A549 (cell line): Measurements from ENCODE around the gene TRIM9. TPM values are rescaled to one million over a fixed set of nuclear protein-coding genes. Genes with fewer than 3 reads are reported as not detected.
A peak's percentile ranks its signal among the peaks of the same experiment; 100 is the strongest.

Experiments
- ATAC-seq, 2 experiments: fragments of 200-7000 bp in 1 of 2; fragments of >200 bp in 1 of 2; cut with Nextera tagmentation in 1 of 2; cut with Tn5 transposase in 1 of 2; 3 replicates each; pipeline versions ENCODE4 v1.8.0 to v1.9.1; 2018 to 2020; ENCODE audit warnings: mild to moderate bottlenecking in 1 of 2, moderate library complexity in 1 of 2
- CTCF ChIA-PET: fragments of 300-600 bp; sonication (Branson Sonifier 250); formaldehyde crosslinking; extraction: SDS; loops from one replicate; lab custom pipeline; 2021; ENCODE audit warnings: antibody characterized with exemption, inconsistent platforms; lab: Yijun Ruan, JAX
- POLR2A ChIA-PET: fragments of 350-600 bp; formaldehyde crosslinking; extraction: SDS; loops from one replicate; lab custom pipeline; 2021; ENCODE audit warnings: antibody characterized with exemption, inconsistent platforms; lab: Yijun Ruan, JAX
- DNase-seq, 2 experiments: peaks; one replicate each; pipeline versions ENCODE4 v3.0.0 to v3.0.0-alpha.2; 2011 to 2016; ENCODE audit warnings: low read depth in 1 of 2, low spot score in 1 of 2
- FAIRE-seq: peaks from 2 replicates; lab custom pipeline; 2011; peaks lifted over from hg19 to GRCh38; lab: Jason Lieb, UNC
- H3K27ac ChIP-seq, 2 experiments: fragments of >200 bp; sonication (Bioruptor Twin); formaldehyde crosslinking; 3 replicates each; pipeline ENCODE4 v1.5.1; 2016 to 2017
- H3K4me1 ChIP-seq: fragments of >200 bp; sonication (Bioruptor Twin); formaldehyde crosslinking; 3 replicates; pipeline ENCODE4 v1.6.1; 2016
- H3K4me2 ChIP-seq: fragments of >200 bp; sonication (Bioruptor Twin); formaldehyde crosslinking; 3 replicates; pipeline ENCODE4 v1.6.1; 2016
- H3K4me3 ChIP-seq: fragments of >200 bp; sonication (Bioruptor Twin); formaldehyde crosslinking; 3 replicates; pipeline ENCODE4 v1.5.1; 2016
- H3K9me3 ChIP-seq: fragments of >200 bp; sonication (Bioruptor Twin); formaldehyde crosslinking; 3 replicates; pipeline ENCODE4 v1.6.1; 2016
- BHLHE40 ChIP-seq: IDR thresholded peaks from 2 replicates; pipeline ENCODE4 v1.6.1; 2012; ENCODE audit warnings: low read depth, low read length, inconsistent platforms
- CBX2 ChIP-seq: fragments of 200-600 bp; sonication (generic); IDR thresholded peaks from 2 replicates; pipeline ENCODE4 v1.6.1; 2016; ENCODE audit warnings: low read depth, mild to moderate bottlenecking, borderline replicate concordance
- EHF ChIP-seq: fragments of 250-450 bp; sonication (Bioruptor Pico); IDR thresholded peaks from 2 replicates; pipeline ENCODE4 v1.5.0; 2020; ENCODE audit warnings: mild to moderate bottlenecking
- EHMT2 ChIP-seq: fragments of 200-600 bp; sonication (generic); IDR thresholded peaks from 2 replicates; pipeline ENCODE4 v1.6.1; 2016; ENCODE audit warnings: antibody characterized with exemption, low read depth, mild to moderate bottlenecking, moderate library complexity
- EP300 ChIP-seq, 2 experiments: fragments of >200 bp; sonication (Bioruptor Twin); formaldehyde crosslinking; IDR thresholded peaks; 2 replicates in 1 of 2; 3 replicates in 1 of 2; pipeline ENCODE4 v1.6.1; 2016 to 2017
- FOSL2 ChIP-seq, 2 experiments: fragments of 450-650 bp in 1 of 2; fragments of >200 bp in 1 of 2; sonication (Bioruptor Twin) in 1 of 2; formaldehyde crosslinking; IDR thresholded peaks; 2 replicates each; pipeline versions ENCODE4 v1.5.0 to v1.6.1; 2016 to 2020; ENCODE audit warnings: mild to moderate bottlenecking in 1 of 2, moderate library complexity in 1 of 2
- GATA3 ChIP-seq: IDR thresholded peaks from 2 replicates; pipeline ENCODE4 v1.6.1; 2012; ENCODE audit warnings: borderline replicate concordance
- HMGXB4 ChIP-seq: fragments of 250-450 bp; sonication (Bioruptor Pico); IDR thresholded peaks from 2 replicates; pipeline ENCODE4 v1.5.0; 2021; ENCODE audit warnings: mild to moderate bottlenecking, moderate library complexity, borderline replicate concordance
- HOXB13 ChIP-seq: fragments of 250-450 bp; sonication (Bioruptor Pico); IDR thresholded peaks from 2 replicates; pipeline ENCODE4 v1.5.0; 2020; ENCODE audit warnings: low read depth, mild to moderate bottlenecking, moderate library complexity
- JUNB ChIP-seq: fragments of >200 bp; sonication (Bioruptor Twin); formaldehyde crosslinking; IDR thresholded peaks from 2 replicates; pipeline ENCODE4 v1.6.1; 2016
- MAZ ChIP-seq: fragments of 150-350 bp; IDR thresholded peaks from 2 replicates; pipeline ENCODE4 v1.6.1; 2014; ENCODE audit warnings: antibody characterized with exemption, low read depth, low read length, borderline replicate concordance
- MYC ChIP-seq: IDR thresholded peaks from 2 replicates; pipeline ENCODE4 v1.6.1; 2012; ENCODE audit warnings: mild to moderate bottlenecking, inconsistent platforms, low read length, improper control_type of control experiment, borderline replicate concordance
- NPAS2 ChIP-seq: fragments of 250-450 bp; sonication (Bioruptor Pico); IDR thresholded peaks from 2 replicates; pipeline ENCODE4 v1.8.0; 2022; ENCODE audit warnings: mild to moderate bottlenecking, moderate library complexity, borderline replicate concordance
- RCOR1 ChIP-seq: fragments of 150-350 bp; IDR thresholded peaks from 2 replicates; pipeline ENCODE4 v1.6.1; 2014; ENCODE audit warnings: antibody characterized with exemption, low read length, low read depth
- RFX5 ChIP-seq: fragments of 450-650 bp; IDR thresholded peaks from 2 replicates; pipeline ENCODE4 v1.7.1; 2014; ENCODE audit warnings: antibody characterized with exemption, mild to moderate bottlenecking, moderate library complexity
- TP53 ChIP-seq: fragments of 250-450 bp; sonication (Bioruptor Pico); IDR thresholded peaks from 2 replicates; pipeline ENCODE4 v1.5.0; 2021; ENCODE audit warnings: mild to moderate bottlenecking, moderate library complexity
- ZNF302 ChIP-seq: fragments of 250-450 bp; sonication (Bioruptor Pico); IDR thresholded peaks from 2 replicates; pipeline ENCODE4 v1.9.0; 2021; ENCODE audit warnings: inconsistent platforms, mild to moderate bottlenecking, moderate library complexity
- WGBS: methylation state at CpG from one replicate; pipeline ENCODE4 v1.1.6; 2017; ENCODE audit errors: missing lambda C conversion rate; 5-methylcytosine and 5-hydroxymethylcytosine counted together
- polyA plus RNA-seq, 4 experiments: library from polyadenylated mRNA; depleted of rRNA in 3 of 4; stranded (reverse); fragments of >200 nt; fragmentation: RNase III in 1 of 4; extraction: RNeasy Plus Mini Kit Qiagen cat#74134 plus additional on column Dnase treatment in 1 of 4; gene quantifications; 2 replicates in 3 of 4; 3 replicates in 1 of 4; pipeline ENCODE4 v1.2.3, GENCODE V29; 2011 to 2017
- TF ChIP-seq, protein P1 (sequence below): fragments of >200 bp; sonication (Bioruptor Twin); formaldehyde crosslinking; IDR thresholded peaks from 3 replicates; pipeline ENCODE4 v1.6.1; 2016
- TF ChIP-seq, protein P2 (sequence below): fragments of >200 bp; sonication (Bioruptor Twin); formaldehyde crosslinking; IDR thresholded peaks from 3 replicates; pipeline ENCODE4 v1.5.1; 2016
- TF ChIP-seq, protein P3 (sequence below): fragments of 200-600 bp; sonication (generic); IDR thresholded peaks from 2 replicates; pipeline ENCODE4 v1.6.1; 2016; ENCODE audit warnings: antibody characterized with exemption, mild to moderate bottlenecking, moderate library complexity

Gene TRIM9
- polyA plus RNA-seq, 2 of the 4 experiments (the other 2 are of a cell fraction) = 5.4 to 21.2 TPM

DNA sequence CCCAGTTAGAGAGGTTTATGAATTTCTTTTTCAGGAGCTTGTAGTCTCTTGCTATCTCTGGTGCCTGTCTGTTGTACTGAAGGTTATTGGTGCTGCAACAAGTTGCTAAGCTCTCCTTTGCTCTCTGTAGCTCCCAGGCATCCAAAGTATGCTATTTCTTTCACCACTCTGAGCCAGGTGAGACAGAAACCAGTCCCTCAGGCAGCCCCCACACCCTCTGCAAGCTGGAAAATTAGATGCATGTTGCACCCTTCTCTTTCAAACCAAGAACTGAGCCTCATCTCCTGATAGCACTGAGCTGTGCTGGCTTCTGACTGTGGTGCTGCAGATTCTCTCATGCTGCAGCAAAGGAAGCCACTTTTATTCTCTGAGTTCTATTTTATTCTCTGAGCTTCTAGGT, 9.6 kb upstream of the TRIM9 start:
- H3K9me3 ChIP-seq = no peaks in the 10 kb centered on the region
- no peak for TF ChIP-seq FOSL2 (IDR thresholded peaks at IDR 0.05)
- TF ChIP-seq FOSL2 (CRISPR knock-in tag; IDR thresholded peaks at IDR 0.05) = no peak
- no peak for TF ChIP-seq BHLHE40
- no peak for TF ChIP-seq ZNF302 (CRISPR knock-in tag)
- TF ChIP-seq, protein P1, sequence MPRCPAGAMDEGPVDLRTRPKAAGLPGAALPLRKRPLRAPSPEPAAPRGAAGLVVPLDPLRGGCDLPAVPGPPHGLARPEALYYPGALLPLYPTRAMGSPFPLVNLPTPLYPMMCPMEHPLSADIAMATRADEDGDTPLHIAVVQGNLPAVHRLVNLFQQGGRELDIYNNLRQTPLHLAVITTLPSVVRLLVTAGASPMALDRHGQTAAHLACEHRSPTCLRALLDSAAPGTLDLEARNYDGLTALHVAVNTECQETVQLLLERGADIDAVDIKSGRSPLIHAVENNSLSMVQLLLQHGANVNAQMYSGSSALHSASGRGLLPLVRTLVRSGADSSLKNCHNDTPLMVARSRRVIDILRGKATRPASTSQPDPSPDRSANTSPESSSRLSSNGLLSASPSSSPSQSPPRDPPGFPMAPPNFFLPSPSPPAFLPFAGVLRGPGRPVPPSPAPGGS = no peak
- no peak for TF ChIP-seq TP53 (CRISPR knock-in tag)
- TF ChIP-seq HMGXB4 (CRISPR knock-in tag) = no peak
- no peak for TF ChIP-seq RCOR1
- no peak for TF ChIP-seq CBX2
- H3K4me1 ChIP-seq = no peaks in the 10 kb centered on the region
- ChIA-PET POLR2A (interaction anchor here (1.3 kb wide), 1 partner anchor 9 kb away, joined by 10 read pairs; the partner anchor contains the start of gene TRIM9), CTCF (interaction anchor here (0.6 to 4.7 kb wide), 4 partner anchors 10 to 114 kb away, joined by 3 to 30 read pairs (median 4); partner anchors contain the start of gene TRIM9)
- H3K4me3 ChIP-seq = no peak overlapping the region
- FAIRE-seq = no peak
- H3K27ac ChIP-seq = no peak overlapping the region
- H3K4me2 ChIP-seq = no peak overlapping the region
- ATAC-seq = no peak
- DNase-seq = no peak

- no peaks in the 10 kb centered on the region for H3K9me3 ChIP-seq
These were observed 2.4 kb upstream of the TRIM9 start for GRCh38 chr14:51097287-51097686.

DNA sequence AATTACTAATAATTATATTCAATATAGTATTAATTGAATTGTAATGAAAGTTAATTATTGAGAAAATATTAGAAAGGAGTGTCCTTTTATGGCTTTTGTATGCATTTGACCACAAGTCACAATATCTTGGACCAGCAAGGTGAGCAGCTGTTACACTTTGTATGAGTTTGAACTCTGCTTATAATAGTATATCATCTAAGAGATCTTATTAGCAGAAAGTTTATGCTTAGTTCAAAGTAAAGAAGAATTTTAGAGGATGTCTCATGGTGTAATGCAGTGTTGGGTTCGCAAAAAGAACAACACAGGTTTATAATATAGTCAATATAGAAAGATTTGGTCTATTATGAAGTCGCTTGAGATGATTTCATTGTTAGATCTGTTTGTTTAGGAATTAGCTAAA, 2.0 kb upstream of the TRIM9 start:
- FAIRE-seq (no peak), ATAC-seq (no peak), DNase-seq (no peak)
- no peak for TF ChIP-seq EHMT2
- TF ChIP-seq HOXB13 (CRISPR knock-in tag) = no peak
- TF ChIP-seq ZNF302 (CRISPR knock-in tag) = no peak
- TF ChIP-seq, protein P2, sequence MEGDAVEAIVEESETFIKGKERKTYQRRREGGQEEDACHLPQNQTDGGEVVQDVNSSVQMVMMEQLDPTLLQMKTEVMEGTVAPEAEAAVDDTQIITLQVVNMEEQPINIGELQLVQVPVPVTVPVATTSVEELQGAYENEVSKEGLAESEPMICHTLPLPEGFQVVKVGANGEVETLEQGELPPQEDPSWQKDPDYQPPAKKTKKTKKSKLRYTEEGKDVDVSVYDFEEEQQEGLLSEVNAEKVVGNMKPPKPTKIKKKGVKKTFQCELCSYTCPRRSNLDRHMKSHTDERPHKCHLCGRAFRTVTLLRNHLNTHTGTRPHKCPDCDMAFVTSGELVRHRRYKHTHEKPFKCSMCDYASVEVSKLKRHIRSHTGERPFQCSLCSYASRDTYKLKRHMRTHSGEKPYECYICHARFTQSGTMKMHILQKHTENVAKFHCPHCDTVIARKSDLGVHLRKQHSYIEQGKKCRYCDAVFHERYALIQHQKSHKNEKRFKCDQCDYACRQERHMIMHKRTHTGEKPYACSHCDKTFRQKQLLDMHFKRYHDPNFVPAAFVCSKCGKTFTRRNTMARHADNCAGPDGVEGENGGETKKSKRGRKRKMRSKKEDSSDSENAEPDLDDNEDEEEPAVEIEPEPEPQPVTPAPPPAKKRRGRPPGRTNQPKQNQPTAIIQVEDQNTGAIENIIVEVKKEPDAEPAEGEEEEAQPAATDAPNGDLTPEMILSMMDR = no peak
- TF ChIP-seq GATA3 = no peak
- no peak for TF ChIP-seq EP300 (IDR thresholded peaks at IDR 0.05)
- no peak for TF ChIP-seq RFX5
- TF ChIP-seq NPAS2 = no peak
- no peak for TF ChIP-seq MAZ
- TF ChIP-seq, protein P3, sequence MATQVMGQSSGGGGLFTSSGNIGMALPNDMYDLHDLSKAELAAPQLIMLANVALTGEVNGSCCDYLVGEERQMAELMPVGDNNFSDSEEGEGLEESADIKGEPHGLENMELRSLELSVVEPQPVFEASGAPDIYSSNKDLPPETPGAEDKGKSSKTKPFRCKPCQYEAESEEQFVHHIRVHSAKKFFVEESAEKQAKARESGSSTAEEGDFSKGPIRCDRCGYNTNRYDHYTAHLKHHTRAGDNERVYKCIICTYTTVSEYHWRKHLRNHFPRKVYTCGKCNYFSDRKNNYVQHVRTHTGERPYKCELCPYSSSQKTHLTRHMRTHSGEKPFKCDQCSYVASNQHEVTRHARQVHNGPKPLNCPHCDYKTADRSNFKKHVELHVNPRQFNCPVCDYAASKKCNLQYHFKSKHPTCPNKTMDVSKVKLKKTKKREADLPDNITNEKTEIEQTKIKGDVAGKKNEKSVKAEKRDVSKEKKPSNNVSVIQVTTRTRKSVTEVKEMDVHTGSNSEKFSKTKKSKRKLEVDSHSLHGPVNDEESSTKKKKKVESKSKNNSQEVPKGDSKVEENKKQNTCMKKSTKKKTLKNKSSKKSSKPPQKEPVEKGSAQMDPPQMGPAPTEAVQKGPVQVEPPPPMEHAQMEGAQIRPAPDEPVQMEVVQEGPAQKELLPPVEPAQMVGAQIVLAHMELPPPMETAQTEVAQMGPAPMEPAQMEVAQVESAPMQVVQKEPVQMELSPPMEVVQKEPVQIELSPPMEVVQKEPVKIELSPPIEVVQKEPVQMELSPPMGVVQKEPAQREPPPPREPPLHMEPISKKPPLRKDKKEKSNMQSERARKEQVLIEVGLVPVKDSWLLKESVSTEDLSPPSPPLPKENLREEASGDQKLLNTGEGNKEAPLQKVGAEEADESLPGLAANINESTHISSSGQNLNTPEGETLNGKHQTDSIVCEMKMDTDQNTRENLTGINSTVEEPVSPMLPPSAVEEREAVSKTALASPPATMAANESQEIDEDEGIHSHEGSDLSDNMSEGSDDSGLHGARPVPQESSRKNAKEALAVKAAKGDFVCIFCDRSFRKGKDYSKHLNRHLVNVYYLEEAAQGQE = no peak
- TF ChIP-seq EHF (CRISPR knock-in tag) = no peak
- no peak for TF ChIP-seq MYC
- no peak for TF ChIP-seq JUNB
- ChIA-PET CTCF (interaction anchor here (0.6 to 1.6 kb wide), 3 partner anchors 142 to 1710 kb away, joined by 3 to 7 read pairs (median 3); no protein-coding TSS in a partner anchor), POLR2A (no interaction called here)
- no peak overlapping the region for H3K4me2 ChIP-seq
- H3K9me3 ChIP-seq = no peaks in the 10 kb centered on the region
- no peak overlapping the region for H3K27ac ChIP-seq
- H3K4me3 ChIP-seq = no peak overlapping the region
- 70% methylated on average over 2 of the region's 2 CpGs for WGBS
- peaks cover 27% of the 10 kb centered on the region for H3K4me1 ChIP-seq

More at GRCh38 chr14:51097287-51097686, 2.4 kb upstream of the TRIM9 start:
- no peak overlapping the region for H3K4me2 ChIP-seq
- DNase-seq (no peak), FAIRE-seq (no peak), ATAC-seq (no peak)
- no peak overlapping the region for H3K27ac ChIP-seq
- H3K4me3 ChIP-seq = no peak overlapping the region
- POLR2A ChIA-PET = no interaction called here
- peaks cover 23% of the 10 kb centered on the region for H3K4me1 ChIP-seq
- TF ChIP-seq CBX2 (no peak), FOSL2 (IDR thresholded peaks at IDR 0.05) (no peak), FOSL2 (CRISPR knock-in tag; IDR thresholded peaks at IDR 0.05) (0 out of 2 replicates have a peak, but pooled peaks have one; percentile 15)
- CTCF ChIA-PET = interaction anchor here (0.6 kb wide), 1 partner anchor 948 kb away, joined by 3 read pairs; no protein-coding TSS in a partner anchor
- 72% methylated on average over 1 of the region's 1 CpG for WGBS
